Osteoblast (primary cell): ENCODE measurements around the gene LRRC74A. TPM values are rescaled to one million over a fixed set of nuclear protein-coding genes. Genes with fewer than 3 reads are reported as not detected.

Source experiments
- DNase-seq: peaks from one replicate; pipeline ENCODE4 v3.0.0; 2011; ENCODE audit warnings: low spot score, mixed read lengths; ENCODE audit not compliant: insufficient read length; ENCODE audit errors: missing footprints
- H2AFZ ChIP-seq: 2 replicates; pipeline ENCODE4 v1.6.0; 2011; ENCODE audit warnings: mild to moderate bottlenecking, low read length
- H3K27ac ChIP-seq: 2 replicates; pipeline ENCODE4 v1.5.1; 2011; ENCODE audit warnings: mild to moderate bottlenecking, low read depth, low read length, moderate library complexity
- H3K27me3 ChIP-seq: 2 replicates; pipeline ENCODE4 v1.6.0; 2012; ENCODE audit warnings: mild to moderate bottlenecking, control low read depth, inconsistent platforms, low read length, moderate library complexity; ENCODE audit not compliant: insufficient read depth
- H3K36me3 ChIP-seq: 2 replicates; pipeline ENCODE4 v1.5.1; 2011; ENCODE audit warnings: mild to moderate bottlenecking, low read length, control low read depth, moderate library complexity; ENCODE audit not compliant: insufficient read depth
- H3K4me1 ChIP-seq: 2 replicates; pipeline ENCODE4 v1.5.1; 2011; ENCODE audit warnings: mild to moderate bottlenecking, low read length, control low read depth, moderate library complexity; ENCODE audit not compliant: insufficient read depth
- H3K4me2 ChIP-seq: 2 replicates; pipeline ENCODE4 v1.6.0; 2011; ENCODE audit warnings: mild to moderate bottlenecking, low read length; ENCODE audit not compliant: insufficient read depth
- H3K4me3 ChIP-seq: fragments of 200-600 bp; sonication (generic); 3 replicates; pipeline ENCODE4 v1.5.1; 2012; ENCODE audit warnings: mild to moderate bottlenecking, low read length, inconsistent platforms; ENCODE audit not compliant: insufficient read depth
- H3K79me2 ChIP-seq: 2 replicates; pipeline ENCODE4 v1.6.0; 2012; ENCODE audit warnings: mild to moderate bottlenecking, low read length, control low read depth, inconsistent platforms; ENCODE audit not compliant: insufficient read depth
- H3K9me3 ChIP-seq: 2 replicates; pipeline ENCODE4 v1.5.1; 2011; ENCODE audit warnings: low read depth, low read length, control low read depth
- H4K20me1 ChIP-seq: 2 replicates; pipeline ENCODE4 v1.6.0; 2012; ENCODE audit warnings: mild to moderate bottlenecking, low read length, control low read depth; ENCODE audit not compliant: insufficient read depth
- total RNA-seq: library from RNA; depleted of rRNA; stranded (reverse); fragments of >200 nt; gene quantifications from 2 replicates; pipeline ENCODE4 v1.2.3, GENCODE V29; 2012
- TF ChIP-seq, protein P1 (sequence below): IDR thresholded peaks from 2 replicates; pipeline ENCODE4 v1.5.1; 2011; ENCODE audit warnings: mild to moderate bottlenecking, low read depth, low read length, moderate library complexity; ENCODE audit errors: extremely low read depth

The LRRC74A gene
- total RNA-seq, 1 donor, result not detected

DNA sequence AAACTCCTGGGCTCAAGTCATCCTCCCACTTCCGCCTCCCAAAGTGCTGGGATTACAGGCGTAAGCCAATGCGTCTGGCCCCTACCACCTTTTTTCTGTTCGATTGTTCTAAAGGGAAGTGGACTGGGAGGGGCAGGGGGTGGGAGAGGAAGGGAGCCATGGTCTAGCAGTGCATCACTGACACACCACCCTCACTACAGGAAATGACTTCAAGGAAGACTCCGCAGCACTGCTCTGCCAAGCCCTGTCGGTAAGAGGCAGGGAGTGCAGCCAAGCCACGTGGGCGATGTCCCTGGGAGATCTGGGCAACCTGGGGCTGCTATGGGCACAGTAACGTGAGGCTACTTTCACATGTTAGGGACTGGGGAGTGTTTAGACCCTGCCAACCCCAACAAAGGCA is 18.0 kb downstream of the LRRC74A start:
- Histone ChIP-seq H3K79me2 (no peaks in the 10 kb centered on the region), H2AFZ (peak overlapping the region; percentile 16), H3K27ac (no peak overlapping the region), H3K9me3 (no peaks in the 10 kb centered on the region), H3K36me3 (no peaks in the 10 kb centered on the region), H4K20me1 (no peaks in the 10 kb centered on the region), H3K4me3 (no peak overlapping the region), H3K27me3 (peaks cover 7% of the 10 kb centered on the region), H3K4me2 (no peak overlapping the region), H3K4me1 (no peaks in the 10 kb centered on the region)
- TF ChIP-seq, protein P1, sequence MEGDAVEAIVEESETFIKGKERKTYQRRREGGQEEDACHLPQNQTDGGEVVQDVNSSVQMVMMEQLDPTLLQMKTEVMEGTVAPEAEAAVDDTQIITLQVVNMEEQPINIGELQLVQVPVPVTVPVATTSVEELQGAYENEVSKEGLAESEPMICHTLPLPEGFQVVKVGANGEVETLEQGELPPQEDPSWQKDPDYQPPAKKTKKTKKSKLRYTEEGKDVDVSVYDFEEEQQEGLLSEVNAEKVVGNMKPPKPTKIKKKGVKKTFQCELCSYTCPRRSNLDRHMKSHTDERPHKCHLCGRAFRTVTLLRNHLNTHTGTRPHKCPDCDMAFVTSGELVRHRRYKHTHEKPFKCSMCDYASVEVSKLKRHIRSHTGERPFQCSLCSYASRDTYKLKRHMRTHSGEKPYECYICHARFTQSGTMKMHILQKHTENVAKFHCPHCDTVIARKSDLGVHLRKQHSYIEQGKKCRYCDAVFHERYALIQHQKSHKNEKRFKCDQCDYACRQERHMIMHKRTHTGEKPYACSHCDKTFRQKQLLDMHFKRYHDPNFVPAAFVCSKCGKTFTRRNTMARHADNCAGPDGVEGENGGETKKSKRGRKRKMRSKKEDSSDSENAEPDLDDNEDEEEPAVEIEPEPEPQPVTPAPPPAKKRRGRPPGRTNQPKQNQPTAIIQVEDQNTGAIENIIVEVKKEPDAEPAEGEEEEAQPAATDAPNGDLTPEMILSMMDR, result peak; percentile 16
- no peak for DNase-seq

DNA sequence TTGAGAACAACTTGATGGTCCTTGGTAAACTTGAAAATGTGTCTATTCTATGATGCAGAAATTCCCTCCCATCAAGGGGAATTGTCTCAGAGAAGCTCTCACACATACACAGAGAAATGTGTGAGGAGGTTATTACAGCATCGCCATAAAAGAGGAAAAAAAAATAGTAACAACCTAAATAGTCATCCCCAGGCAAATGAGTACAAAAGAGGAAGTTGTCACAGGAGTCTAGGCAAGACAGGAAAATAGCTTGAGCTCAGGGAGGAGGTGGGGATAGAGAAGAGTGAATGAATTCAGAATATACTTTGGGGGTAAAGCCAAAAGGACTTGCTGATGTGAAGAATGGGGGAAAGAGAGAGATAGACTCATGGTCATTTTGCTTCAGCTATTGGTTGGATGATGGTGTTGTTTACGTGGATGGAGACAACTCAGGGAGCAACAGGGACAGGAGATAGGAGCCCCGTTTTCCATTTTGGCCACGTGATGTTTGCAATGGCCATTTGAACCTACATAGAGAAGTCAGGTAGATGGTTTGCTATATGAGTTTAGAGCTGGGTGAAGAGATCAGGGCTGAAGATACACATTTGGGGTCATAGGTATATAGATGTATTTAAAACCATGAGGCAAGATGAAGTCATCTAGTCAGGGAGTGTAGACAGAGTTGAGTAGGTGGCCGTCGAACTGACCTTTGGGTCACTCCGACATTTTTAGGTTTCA is 20.3 kb downstream of the LRRC74A start:
- Histone ChIP-seq H3K4me1 (no peaks in the 10 kb centered on the region), H3K4me2 (no peak overlapping the region), H3K36me3 (no peaks in the 10 kb centered on the region), H3K79me2 (no peaks in the 10 kb centered on the region), H4K20me1 (no peaks in the 10 kb centered on the region), H3K9me3 (no peaks in the 10 kb centered on the region), H3K27ac (no peak overlapping the region), H3K27me3 (peaks cover 4% of the 10 kb centered on the region), H2AFZ (no peak overlapping the region), H3K4me3 (no peak overlapping the region)
- no peak for DNase-seq
- TF ChIP-seq, protein P1, result no peak

DNA sequence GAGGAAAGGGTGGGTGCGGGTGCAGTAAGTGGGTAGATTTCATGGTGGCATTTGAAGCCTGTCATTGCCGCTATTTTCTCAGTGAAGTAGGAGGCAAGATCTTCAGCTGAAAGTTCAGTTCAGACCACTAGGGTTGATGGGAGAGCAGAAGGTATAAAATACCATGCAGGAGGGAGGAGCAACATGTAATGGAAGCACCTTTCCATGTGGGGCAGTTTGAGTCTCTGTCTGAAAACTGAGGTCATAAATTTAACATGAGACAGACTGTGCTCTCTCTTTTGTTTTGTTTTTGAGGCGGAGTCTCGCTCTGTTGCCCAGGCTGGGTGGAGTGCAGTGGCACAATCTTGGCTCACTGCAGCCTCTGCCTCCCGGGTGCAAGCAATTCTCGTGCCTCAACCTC is 22.7 kb downstream of the LRRC74A start:
- Histone ChIP-seq H3K4me3 (no peak overlapping the region), H3K27ac (no peak overlapping the region), H3K4me1 (no peaks in the 10 kb centered on the region), H3K4me2 (no peak overlapping the region), H3K36me3 (no peaks in the 10 kb centered on the region), H3K79me2 (no peaks in the 10 kb centered on the region), H3K9me3 (no peaks in the 10 kb centered on the region), H4K20me1 (no peaks in the 10 kb centered on the region), H3K27me3 (peaks cover 4% of the 10 kb centered on the region), H2AFZ (no peak overlapping the region)
- DNase-seq, result no peak
- TF ChIP-seq, protein P1, result no peak

DNA sequence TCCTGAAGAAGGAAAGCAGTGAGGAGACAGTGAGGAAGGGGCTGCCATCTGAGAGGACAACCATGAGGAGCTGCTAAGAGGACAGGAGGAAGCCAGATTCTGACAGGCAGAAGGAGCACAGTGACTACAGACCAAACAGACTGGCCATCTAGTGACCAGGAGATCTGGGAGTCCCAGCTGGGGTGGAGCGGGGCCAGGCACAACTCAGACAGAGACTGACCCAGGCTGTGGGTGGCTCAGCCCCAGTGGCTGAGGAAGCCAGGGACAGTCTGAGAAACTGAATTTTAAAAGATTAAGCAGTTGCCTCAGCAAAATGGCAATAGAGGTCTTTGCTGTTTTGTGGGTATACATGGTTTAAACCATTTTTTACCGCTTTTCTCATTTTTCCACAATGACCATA is 28.9 kb downstream of the LRRC74A start:
- no peaks in the 10 kb centered on the region for H3K4me1 ChIP-seq
- H3K27ac ChIP-seq, result no peak overlapping the region
- no peak overlapping the region for H3K4me2 ChIP-seq
- H2AFZ ChIP-seq, result no peak overlapping the region
- TF ChIP-seq, protein P1, result no peak
- H3K36me3 ChIP-seq, result no peaks in the 10 kb centered on the region
- H4K20me1 ChIP-seq, result no peaks in the 10 kb centered on the region
- no peak for DNase-seq
- H3K4me3 ChIP-seq, result no peak overlapping the region
- H3K27me3 ChIP-seq, result peaks cover 8% of the 10 kb centered on the region
- no peaks in the 10 kb centered on the region for H3K9me3 ChIP-seq
- no peaks in the 10 kb centered on the region for H3K79me2 ChIP-seq
